GM23248 (cell line): Measurements from ENCODE around the gene MFSD6.
"Not testable (repeated sequence)": the region's sequence is repeated elsewhere in the genome, so short reads cannot be mapped to it uniquely, and the experiment has no call there.

Source experiments
- EZH2 ChIP-seq: fragments of 200-600 bp; sonication (generic); IDR thresholded peaks from 2 replicates; pipeline ENCODE4 v1.6.1; 2018; ENCODE audit warnings: antibody characterized with exemption, mild to moderate bottlenecking; ENCODE audit not compliant: insufficient read depth, poor library complexity, severe bottlenecking
- EZH2phosphoT487 ChIP-seq: fragments of 200-600 bp; sonication (generic); IDR thresholded peaks from 2 replicates; pipeline ENCODE4 v1.6.1; 2018; ENCODE audit warnings: antibody characterized with exemption, moderate library complexity, mild to moderate bottlenecking, low read depth; ENCODE audit not compliant: insufficient read depth

DNA sequence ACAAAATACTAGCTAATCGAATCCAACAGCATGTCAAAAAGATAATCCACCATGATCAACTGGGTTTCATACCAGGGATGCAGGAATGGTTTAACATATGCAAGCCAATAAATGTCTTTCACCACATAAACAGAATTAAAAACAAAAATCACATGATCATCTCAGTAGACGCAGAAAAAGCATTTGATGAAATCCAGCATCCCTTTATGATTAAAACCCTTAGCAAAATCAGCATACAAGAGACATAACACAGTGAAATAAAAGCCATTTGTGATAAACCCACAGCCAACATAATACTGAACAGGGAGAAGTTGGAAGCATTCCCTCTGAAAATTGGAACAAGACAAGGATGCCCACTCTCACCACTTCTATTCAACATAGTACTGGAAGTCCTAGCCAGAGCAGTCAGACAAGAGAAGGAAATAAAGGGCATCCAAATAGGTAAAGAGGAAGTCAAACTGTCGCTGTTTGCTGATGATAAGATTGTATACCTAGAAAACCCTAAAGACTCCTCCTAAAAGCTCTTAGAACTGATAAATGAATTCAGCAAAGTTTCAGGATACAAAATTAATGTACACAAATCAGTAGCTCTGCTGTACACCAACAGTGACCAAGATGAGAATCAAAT is 86.6 kb downstream of the MFSD6 start:
- TF ChIP-seq EZH2, EZH2phosphoT487: not testable (repeated sequence)
